Endothelial cell of umbilical vein (primary cell): ENCODE measurements around the gene WDR74.

Experiments
- EZH2 ChIP-seq: IDR thresholded peaks from 2 replicates; pipeline ENCODE4 v1.6.1; 2012; ENCODE audit warnings: borderline replicate concordance, low read depth, mild to moderate bottlenecking, moderate library complexity, low read length, inconsistent platforms; ENCODE audit not compliant: severe bottlenecking
- GATA2 ChIP-seq: IDR thresholded peaks from 2 replicates; pipeline ENCODE4 v1.7.0; 2011; ENCODE audit warnings: low read depth, mild to moderate bottlenecking, moderate library complexity, mixed read lengths, low read length; ENCODE audit not compliant: insufficient read length, insufficient read depth
- JUN ChIP-seq: IDR thresholded peaks from 2 replicates; pipeline ENCODE4 v1.6.1; 2011; ENCODE audit warnings: borderline replicate concordance, low read depth; ENCODE audit not compliant: insufficient read length, insufficient read depth
- MAX ChIP-seq: IDR thresholded peaks from 2 replicates; pipeline ENCODE4 v1.6.1; 2011; ENCODE audit not compliant: insufficient read depth, insufficient read length
- MYC ChIP-seq: IDR thresholded peaks from one replicate; pipeline ENCODE4 v1.6.1; 2011; ENCODE audit warnings: mild to moderate bottlenecking, low read depth, low read length
- POLR2A ChIP-seq: IDR thresholded peaks from 2 replicates; pipeline ENCODE4 v1.6.1; 2012; ENCODE audit warnings: low read depth, mild to moderate bottlenecking, control low read depth, low read length
- POLR2AphosphoS5 ChIP-seq: IDR thresholded peaks from 2 replicates; pipeline ENCODE4 v1.6.1; 2012; ENCODE audit warnings: low read depth, mild to moderate bottlenecking, control low read depth, low read length, moderate library complexity; ENCODE audit not compliant: insufficient read depth
- TF ChIP-seq, protein P1 (sequence below), 2 donors: IDR thresholded peaks; 1 replicate in 1 of 2; 2 replicates in 1 of 2; pipeline ENCODE4 v1.5.1; 2011; ENCODE audit warnings: low read length in 2 of 2, mild to moderate bottlenecking in 2 of 2, moderate library complexity in 2 of 2, control low read depth in 1 of 2, inconsistent platforms in 1 of 2, low read depth in 1 of 2; ENCODE audit not compliant: insufficient read depth in 1 of 2; ENCODE audit errors: extremely low read depth in 1 of 2

GRCh38 chr11:62791501-62792201, 47.7 kb downstream of the WDR74 start, which contains the start of gene TMEM223:
- TF ChIP-seq, protein P1, sequence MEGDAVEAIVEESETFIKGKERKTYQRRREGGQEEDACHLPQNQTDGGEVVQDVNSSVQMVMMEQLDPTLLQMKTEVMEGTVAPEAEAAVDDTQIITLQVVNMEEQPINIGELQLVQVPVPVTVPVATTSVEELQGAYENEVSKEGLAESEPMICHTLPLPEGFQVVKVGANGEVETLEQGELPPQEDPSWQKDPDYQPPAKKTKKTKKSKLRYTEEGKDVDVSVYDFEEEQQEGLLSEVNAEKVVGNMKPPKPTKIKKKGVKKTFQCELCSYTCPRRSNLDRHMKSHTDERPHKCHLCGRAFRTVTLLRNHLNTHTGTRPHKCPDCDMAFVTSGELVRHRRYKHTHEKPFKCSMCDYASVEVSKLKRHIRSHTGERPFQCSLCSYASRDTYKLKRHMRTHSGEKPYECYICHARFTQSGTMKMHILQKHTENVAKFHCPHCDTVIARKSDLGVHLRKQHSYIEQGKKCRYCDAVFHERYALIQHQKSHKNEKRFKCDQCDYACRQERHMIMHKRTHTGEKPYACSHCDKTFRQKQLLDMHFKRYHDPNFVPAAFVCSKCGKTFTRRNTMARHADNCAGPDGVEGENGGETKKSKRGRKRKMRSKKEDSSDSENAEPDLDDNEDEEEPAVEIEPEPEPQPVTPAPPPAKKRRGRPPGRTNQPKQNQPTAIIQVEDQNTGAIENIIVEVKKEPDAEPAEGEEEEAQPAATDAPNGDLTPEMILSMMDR (IDR thresholded peaks at IDR 0.05; ENCODE audit: extremely low read depth in 1 of 2, insufficient read depth in 1 of 2, low read depth in 1 of 2, low read length in 2 of 2): no peak
- TF ChIP-seq POLR2AphosphoS5 (peak; percentile 99), JUN (no peak), POLR2A (peak; percentile 96), GATA2 (no peak), EZH2 (no peak), MAX (no peak), MYC (no peak)
